GM18511 (cell line): ENCODE measurements around the gene SPRYD7.
"Not testable (repeated sequence)": the region's sequence is repeated elsewhere in the genome, so short reads cannot be mapped to it uniquely, and the experiment has no call there.

ENCODE experiments used
- ATAC-seq: cut with Tn5 transposase; IDR thresholded peaks from one replicate; pipeline ENCODE4 v1.9.1; 2021; ENCODE audit warnings: mild to moderate bottlenecking, moderate library complexity; ENCODE audit not compliant: unreplicated experiment

Gene SPRYD7, protein sequence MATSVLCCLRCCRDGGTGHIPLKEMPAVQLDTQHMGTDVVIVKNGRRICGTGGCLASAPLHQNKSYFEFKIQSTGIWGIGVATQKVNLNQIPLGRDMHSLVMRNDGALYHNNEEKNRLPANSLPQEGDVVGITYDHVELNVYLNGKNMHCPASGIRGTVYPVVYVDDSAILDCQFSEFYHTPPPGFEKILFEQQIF

DNA sequence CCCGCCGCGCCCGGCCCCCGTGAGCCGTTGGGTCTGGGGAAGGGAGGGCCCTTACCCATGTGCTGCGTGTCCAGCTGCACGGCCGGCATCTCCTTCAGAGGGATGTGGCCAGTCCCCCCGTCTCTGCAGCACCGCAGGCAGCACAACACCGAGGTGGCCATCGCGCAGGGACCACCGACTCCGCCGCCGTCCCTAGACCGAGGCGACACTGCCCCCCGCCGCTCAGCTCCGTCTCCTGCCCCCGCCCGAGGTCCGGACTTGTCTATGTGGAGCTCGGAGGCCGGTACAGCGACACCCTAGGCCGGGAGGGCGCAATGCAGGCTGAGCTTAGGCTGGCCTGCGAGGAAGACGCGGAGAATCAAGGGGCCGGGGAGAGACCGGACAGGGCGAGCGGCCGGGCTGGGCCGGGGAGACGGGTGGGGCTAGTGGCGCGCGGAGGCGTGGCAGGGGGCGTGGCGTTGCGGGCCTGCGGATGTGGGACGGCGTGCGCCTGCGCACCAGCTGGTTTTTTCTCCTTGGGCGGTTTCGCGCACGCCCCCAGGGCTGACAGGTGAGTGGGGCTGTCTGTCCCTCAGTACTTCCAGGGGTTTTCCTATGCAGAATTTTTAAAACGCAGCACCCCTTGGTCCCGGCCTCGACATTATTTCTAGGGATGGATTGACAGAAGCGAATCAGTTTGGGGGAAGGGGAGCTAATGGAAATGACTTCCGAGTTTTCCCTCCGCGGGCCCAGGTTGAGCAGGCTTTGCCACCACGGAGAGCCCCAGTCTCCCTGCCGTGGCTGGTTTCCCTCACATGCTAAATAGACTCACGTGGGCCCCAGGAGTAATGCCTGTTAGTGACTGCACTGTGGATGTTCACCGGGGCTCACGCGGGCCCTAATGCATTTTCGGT is at the start of gene SPRYD7:
Gene SPRYD7 (minus strand): TSS at position 266 of the 893 bp plus-strand sequence. CDS start 105 bp downstream, at position 161.
- ATAC-seq: peak; percentile 99

DNA sequence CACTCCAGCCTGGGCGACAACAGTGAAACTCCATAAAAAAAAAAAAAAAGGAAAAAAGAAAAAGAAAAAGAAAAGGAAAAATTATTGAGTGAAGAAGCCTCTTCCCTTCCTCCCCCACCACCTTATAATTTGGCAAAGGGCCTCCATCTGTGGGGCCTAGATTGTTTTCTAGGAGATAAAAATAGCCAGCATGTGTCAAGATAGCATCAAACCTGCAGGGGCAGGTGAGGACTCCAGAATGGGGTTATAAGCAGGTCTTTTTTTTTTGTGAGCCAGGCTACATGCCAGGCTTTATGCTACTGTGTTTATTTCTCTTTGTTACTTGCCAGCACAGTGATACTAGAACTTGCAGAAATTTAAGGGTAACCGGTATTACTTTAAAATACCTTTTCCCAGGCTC is 49.0 kb upstream of the SPRYD7 start:
- ATAC-seq: no peak

DNA sequence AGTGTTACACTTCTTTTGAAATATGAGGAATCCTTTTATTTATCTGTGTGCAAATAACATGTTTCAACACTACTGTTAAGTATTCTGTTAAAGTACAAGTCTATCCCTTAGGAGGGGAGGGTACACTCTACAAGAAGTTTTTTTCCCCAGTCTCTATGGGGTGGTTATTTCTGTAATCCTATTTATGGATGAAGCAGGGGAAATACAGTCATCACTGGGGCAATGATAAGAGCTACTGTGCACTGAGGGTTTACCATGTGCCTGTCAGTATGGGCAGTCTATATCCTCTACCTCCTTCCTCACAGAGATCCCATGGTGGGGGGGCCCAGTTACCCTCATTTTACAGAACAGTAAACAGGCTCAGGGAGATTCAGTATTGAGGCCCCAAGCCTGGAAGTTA is 44.1 kb upstream of the SPRYD7 start:
- no peak for ATAC-seq

DNA sequence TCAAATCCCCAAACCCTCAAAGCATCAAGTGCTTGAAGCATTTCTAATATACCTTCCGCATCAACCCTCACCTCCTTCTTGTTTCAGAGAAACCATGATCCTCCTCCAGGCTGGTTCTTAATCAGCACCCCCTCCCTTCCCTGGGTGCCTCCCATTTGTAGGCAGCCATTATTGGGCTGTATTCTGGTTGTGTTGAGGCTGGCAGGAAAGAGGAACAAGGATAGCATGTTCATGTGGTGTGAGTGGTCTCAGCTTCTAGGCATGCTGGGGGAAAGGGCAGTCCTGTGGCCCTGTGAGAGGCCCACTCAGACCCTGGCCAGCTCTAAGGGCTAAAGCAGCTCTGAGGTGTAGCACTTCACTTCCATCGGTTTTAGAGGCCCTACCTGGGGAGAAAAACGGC is 41.9 kb upstream of the SPRYD7 start:
- no peak for ATAC-seq

DNA sequence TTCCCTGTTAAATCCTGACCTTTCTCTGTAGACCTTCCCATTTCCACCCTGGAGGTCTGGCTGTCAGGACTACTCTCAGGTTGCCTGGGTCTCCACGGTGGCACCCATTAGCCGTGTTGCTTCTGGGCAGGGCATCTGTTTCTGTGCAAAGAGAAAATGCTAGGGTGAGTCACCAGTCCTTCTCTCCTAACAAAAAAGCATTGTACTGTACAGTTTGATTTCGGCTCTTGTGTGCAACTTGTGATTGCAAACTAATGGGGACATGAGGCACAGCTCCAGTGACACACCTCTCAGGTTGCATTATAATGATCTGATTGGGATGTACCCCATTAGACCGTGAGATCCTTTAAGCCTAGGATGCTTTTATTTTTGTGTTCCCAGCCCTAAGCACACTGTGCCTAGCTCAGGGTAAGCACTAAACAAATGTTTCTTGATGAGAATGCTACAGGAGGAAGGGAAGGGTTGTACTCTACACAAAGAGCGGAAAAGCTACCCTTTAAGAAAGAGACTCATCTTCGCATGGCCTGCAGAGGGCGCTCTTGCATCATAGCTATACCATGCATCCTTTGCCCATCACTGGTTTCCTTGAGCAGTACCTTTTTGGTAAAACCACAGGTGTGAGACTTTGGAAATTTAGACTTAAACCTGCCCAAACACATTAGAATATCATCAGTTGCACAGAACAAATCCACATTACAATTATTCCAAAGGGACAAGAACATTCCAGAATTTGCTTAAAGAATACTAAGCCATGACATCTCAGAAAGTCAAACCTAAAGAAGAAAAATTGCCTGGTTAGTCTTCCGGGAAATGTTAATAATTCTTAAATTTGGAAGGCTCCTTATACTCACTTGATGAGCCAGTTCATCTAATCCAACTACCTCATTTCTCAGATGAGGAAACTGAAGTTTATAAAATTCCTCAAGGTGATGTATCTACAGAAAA is 40.4 kb upstream of the SPRYD7 start:
- no peak for ATAC-seq

DNA sequence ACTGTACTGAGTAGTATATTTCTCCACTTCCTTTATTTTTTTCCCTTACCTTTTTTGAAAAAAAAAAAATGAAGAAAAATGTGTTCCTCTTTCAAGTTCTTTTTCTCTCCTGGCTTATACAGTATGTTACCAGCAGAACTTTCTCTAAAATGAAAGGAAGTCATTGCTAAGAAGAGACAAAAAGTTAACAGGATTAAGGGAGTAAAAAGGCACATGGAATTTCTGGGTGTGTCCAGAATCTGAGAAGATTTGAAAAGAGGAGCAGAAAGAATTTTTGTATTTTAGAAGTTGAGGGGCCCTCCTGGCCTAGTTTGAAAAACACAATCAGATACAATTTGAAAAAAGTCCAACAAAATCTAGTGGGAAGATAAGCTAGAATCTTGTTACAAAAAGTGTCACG is 39.7 kb upstream of the SPRYD7 start:
- ATAC-seq: no peak

DNA sequence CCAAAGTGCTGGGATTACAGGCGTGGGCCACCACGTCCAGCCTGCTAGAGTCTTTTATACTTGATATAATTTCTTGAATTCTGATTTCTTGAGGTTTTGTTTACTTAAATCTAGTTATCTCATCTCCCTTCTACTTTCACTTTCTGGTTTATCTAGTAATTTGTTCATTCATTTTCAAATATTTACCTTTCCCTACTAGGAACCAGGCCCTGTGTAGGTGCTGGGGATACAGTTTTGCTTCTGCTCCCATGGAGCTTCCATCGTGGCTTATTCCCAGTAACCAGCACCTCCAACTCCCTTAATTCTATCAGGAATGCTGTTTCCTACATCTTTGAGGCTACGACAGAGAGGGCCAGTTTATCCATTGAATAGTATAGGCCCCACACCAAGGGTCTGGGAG is 36.6 kb upstream of the SPRYD7 start:
- no peak for ATAC-seq

DNA sequence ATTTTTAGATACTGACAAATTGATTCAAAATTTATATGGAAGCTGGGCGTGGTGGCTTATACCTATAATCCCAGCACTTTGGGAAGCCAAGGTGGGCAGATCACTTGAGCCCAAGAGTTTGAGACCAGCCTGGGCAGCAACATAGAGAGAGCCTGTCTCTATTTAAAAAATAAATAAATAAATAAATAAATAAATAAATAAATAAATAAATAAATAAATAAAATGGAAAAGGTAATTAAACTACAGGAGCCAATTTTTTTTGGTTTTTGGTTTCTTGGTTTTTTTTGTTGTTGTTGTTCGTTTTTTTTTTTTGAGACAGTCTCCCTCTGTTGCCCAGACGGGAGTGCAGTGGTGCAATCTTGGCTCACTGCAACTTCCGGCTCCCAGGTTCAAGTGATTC is 31.3 kb upstream of the SPRYD7 start:
- no peak for ATAC-seq

DNA sequence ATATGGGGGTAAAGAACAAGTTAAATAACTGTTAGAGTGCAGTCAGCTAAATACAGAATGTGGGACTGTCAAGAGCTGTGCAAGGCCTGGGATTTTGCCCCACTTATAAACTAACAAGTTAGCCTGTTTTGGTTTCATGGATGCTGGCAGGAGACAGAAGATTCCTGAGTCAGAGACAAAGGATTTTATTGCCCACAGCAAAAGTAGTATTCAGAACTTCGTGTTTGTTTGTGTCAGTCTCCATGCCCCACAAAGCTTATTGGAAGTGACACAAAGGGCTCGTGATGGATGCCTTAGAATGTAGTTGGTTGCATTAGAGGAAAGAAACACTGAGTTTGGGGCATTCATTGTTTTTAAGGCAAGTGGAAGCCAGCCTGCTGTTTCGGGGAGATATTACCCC is 22.2 kb upstream of the SPRYD7 start:
- no peak for ATAC-seq

DNA sequence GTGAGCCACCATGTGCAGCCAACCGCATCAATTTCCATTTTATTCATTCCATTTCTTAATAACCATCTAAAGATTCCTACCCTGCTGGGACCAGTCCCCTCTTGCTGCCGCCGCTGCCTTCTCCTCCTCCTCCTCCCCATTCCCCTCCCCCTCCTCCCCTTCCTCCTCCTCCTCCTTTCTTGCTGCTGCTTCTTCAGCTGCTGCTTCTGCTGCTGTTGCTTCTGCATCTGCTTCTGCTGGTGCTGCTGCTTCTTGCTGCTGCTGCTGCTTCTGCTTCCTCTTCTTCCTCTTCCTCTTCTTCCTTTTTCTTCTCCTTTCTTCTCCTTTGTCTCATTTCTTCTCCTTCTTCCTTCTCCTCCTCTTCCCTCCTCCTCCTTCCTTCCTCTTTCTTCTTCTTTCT is 20.0 kb upstream of the SPRYD7 start:
- ATAC-seq: no peak

DNA sequence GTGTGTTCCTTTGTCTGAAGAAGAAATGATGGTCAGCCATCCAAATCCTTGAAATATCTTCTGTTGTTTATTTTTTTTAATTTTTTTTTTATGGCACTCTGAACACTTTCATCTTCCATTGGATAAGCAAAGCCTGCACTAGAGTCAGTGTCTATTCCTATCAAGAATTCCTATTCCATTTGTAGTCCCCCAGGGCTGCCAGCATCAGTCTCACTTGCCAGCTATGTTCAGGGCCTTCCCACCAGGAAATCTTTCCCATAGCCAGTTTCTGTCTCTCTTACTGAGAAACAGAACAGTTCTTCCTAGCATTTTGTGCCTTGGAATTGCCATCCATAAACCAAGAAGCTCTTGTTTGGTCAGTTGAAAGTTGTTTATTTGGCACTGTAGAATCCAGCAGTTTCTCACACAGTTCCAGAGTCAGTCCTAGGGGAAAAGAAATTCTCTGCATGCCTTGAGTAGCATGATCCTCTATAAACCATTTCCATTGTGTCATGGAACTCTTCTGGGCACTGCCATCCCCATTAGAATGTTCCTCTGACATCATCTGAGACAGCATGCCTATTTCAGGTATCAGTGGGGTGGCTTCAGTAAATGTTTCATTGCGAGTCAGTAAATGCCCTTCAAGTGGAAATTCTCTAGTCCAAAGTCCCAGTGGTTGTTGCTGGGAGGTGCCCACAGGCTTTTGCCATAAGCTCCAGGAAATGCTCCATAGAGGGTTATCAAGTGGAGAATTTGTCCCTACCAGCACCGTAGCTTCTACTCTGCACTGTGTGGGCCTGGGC is 18.7 kb upstream of the SPRYD7 start:
- ATAC-seq: no peak

DNA sequence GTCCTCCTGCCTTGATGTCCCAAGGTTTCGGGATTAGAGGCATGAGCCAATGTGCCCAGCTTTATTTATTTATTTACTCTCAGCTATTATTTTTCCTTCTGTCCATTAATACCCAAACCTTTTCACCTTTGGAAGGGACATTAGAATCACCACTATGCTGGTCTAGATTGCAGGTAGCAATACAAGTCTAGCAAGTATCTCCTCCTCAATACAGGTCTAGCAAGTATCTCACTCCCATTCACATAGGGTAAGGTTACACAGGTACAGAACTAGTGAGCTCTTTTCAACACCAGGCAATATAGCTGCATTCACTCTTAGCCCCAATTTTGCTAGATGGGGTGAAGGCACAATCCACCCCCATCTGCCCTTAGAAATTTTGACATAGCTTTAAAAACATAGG is 17.4 kb upstream of the SPRYD7 start:
- no peak for ATAC-seq

DNA sequence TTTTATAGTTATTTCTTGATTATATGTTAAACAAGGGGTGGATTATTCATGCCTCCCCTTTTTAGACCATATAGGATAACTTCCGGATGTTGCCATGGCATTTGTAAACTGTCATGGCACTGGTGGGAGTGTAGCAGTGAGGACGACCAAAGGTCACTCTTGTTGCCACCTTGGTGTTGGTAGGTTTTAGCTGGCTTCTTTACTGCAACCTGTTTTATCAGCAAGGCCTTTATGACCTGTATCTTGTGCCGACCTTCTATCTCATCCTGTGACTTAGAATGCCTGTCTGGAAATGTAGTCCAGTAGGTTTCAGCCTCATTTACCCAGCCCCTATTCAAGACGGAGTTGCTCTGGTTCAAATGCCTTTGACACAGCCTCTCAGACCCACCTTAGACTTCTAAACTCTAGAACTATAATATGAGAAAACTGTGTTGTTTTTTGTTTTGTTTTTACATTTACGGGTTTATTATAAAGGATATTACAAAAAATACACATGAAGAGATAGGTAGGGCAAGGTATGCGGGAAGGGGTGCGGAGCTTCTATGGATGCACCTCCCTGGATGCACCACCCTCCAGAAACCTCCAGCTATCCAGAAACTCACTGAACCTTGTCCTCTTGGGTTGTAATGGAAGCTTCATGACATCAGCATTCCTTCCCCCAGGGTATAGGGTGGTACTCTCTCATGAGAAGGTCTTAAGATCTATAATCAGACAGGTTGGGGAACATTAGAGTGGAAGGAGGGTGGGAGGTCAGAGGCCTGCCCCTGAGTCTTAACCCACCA is 15.8 kb upstream of the SPRYD7 start:
- ATAC-seq: no peak

DNA sequence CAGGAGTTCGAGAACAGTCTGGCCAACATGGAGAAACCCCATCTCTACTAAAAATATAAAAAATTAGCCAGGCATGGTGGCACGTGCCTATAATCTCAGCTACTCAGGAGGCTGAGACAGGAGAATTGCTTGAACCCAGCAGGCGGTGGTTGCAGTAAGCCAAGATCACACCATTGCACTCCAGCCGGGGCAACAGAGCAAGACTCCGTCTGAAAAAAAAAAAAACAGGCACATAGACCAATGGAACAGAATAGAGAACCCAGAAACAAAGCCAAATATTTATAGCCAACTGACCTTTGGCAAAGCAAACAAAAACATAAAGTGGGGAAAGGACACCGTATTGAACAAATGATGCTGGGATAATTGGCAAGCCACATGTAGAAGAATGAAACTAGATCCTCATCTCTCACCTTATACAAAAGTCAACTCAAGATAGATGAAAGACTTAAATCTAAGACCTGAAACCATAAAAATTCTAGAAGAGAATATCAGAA is 12.7 kb upstream of the SPRYD7 start:
- ATAC-seq: not testable (repeated sequence)

DNA sequence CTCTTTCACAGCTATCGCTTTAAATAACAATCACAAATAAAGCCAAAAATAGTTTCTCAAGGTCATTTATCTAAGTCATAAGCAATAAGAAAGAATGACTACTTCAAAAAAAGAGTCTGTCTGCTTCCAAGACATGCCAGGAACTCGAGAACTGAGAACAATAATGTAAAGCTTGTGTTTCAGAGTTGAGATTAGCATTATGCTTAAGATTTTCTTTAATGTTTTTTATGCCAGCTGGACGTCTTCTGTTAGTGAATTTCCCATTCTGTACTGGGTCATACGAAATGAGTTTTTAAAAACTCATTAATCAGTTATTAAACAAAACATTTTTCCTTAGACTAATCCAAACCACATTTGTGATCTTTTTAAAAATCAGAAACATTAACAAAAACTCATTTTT is 3.2 kb upstream of the SPRYD7 start:
- no peak for ATAC-seq

DNA sequence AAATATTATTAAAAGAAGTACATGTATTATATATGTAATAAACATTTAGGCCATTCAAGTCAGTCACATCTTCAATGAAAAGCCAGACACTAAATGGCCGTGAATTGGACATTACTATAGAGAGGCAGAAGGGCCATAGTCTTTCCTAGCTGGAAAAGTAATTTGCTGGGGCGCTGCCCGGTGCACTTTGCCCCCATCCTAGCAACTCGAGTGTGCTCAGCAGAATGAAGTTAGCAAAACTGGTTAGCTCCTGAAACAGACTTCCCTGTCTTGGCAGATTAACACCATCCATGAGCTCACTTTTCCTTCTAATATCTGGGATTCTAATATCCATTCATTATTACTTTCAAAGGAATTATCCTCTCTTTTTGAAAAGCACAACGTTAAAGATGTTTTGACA is 2.8 kb upstream of the SPRYD7 start:
- ATAC-seq: no peak

DNA sequence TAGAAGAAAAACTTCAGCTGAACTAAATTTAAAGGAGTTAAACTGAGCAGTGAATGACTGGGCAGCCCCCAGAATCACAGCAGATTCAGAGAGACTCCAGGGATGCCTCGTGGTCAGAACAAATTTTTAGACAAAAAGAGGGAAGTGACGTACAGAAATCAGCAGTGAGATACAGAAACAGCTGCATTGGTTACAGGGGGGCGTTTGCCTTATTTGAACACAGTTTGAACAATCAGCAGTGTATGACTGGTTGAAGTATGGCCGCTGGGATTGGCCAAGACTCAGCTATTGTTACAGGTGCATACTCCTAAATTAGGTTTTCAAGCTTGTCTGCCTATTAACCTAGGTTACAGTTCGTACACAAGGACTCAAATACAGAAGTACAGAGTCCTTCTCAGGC is 2.2 kb upstream of the SPRYD7 start:
- no peak for ATAC-seq

DNA sequence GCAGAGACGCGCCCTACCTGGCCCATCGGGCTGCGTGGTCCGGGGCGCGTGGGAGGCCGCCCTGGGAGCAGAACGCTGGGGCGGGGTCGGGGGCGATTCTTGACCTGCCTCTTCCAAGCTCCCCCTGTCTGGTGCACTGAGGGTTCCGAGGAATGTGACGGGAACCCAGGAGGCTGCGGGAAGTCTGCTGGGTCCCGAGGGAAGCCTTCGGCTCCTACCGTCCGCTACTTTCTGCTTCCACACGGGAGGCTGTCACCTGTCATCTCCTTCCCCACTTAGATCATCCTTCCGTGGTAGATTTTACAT is 781 bp upstream of the SPRYD7 start:
- ATAC-seq: no peak

DNA sequence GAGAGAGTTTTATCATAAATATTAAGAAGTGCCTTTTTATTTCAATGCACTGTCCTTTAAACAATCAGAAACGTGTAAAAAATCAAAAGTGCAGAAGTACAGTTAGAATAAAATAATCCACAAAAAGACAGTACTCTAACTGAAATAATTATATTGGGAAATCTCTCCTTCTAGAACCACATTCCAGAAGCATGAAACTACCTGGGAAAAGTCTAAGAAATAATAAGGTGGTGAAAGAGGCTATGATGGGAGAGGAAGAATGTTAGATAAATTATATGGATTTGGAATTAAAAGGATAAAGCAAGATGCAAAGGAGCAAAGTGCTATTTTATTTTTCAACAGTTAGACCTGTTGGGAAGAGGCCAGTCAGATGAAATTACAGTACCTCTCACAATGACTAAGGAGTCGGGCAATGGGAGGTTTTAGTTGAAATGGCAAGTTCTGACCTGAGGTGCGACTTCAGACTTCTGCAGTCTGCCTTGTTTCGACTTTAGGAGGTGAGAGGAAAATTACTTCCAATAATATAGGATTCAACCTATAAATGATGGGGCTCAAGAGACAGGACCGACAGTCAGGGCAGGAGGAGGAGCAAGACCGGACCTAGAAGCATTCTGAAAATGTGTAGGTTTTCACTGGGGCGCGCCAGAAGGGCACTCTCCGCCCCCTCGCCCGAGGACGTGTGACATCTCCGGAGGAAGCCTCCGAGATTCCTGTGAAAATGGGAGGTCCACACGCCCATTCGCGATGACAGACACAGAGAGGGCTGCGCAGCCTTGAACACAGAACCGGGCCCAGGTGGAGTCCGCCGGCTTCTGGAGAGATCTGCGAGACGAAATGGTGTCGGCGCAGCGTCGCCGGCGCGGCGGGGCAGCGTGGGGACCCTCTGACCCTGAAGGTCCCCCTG is 717 bp downstream of the SPRYD7 start:
- ATAC-seq: peak; percentile 29
